Suprapubic skin (tissue), 4 donors: Measurements from ENCODE around the gene KCNJ16.

Experiments
- EP300 ChIP-seq: sonication (generic); formaldehyde crosslinking; IDR thresholded peaks from one replicate; pipeline ENCODE4 v1.6.1; 2017; ENCODE audit warnings: antibody characterized with exemption
- POLR2A ChIP-seq, 2 donors: fragments of 450-650 bp; IDR thresholded peaks; one replicate each; pipeline ENCODE4 v1.6.1; 2017; ENCODE audit warnings: antibody characterized with exemption in 2 of 2, mild to moderate bottlenecking in 2 of 2, moderate library complexity in 2 of 2
- POLR2AphosphoS5 ChIP-seq, 3 donors: sonication (generic); formaldehyde crosslinking; IDR thresholded peaks; one replicate each; pipeline ENCODE4 v1.6.1; 2017; ENCODE audit warnings: antibody characterized with exemption in 3 of 3
- TF ChIP-seq, protein P1 (sequence below), 2 donors: fragments of 200-600 bp in 1 of 2; fragments of 450-650 bp in 1 of 2; sonication (generic) in 1 of 2; IDR thresholded peaks; one replicate each; pipeline ENCODE4 v1.5.1; 2016 to 2019; ENCODE audit warnings: antibody characterized with exemption in 2 of 2, mild to moderate bottlenecking in 1 of 2, moderate library complexity in 1 of 2

DNA sequence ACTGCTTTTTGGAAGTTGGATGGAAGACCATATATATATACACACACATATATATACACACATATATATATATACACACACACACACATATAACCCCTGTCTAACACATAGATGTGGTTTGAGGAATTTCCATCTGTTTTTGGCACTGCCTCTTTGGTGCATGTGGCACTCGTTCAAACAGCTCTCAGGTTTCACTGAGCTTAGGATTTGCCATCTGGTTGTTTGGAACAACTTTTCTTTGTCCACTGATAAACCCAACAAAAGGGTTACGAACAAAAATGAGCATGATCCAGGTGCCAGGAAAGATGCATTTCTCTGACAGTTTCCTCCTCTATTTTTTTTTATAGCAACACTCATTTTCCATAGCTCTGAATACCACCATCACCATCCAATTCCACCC is 14.6 kb upstream of the KCNJ16 start:
- TF ChIP-seq POLR2AphosphoS5 (IDR thresholded peaks at IDR 0.05) (no peak), POLR2A (IDR thresholded peaks at IDR 0.05) (no peak), EP300 (no peak)
- TF ChIP-seq, protein P1, sequence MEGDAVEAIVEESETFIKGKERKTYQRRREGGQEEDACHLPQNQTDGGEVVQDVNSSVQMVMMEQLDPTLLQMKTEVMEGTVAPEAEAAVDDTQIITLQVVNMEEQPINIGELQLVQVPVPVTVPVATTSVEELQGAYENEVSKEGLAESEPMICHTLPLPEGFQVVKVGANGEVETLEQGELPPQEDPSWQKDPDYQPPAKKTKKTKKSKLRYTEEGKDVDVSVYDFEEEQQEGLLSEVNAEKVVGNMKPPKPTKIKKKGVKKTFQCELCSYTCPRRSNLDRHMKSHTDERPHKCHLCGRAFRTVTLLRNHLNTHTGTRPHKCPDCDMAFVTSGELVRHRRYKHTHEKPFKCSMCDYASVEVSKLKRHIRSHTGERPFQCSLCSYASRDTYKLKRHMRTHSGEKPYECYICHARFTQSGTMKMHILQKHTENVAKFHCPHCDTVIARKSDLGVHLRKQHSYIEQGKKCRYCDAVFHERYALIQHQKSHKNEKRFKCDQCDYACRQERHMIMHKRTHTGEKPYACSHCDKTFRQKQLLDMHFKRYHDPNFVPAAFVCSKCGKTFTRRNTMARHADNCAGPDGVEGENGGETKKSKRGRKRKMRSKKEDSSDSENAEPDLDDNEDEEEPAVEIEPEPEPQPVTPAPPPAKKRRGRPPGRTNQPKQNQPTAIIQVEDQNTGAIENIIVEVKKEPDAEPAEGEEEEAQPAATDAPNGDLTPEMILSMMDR (IDR thresholded peaks at IDR 0.05) = no peak
